NOMO-1 (cell line): ENCODE data around the gene ZFAND4.
"Not testable (repeated sequence)": the region's sequence is repeated elsewhere in the genome, so short reads cannot be mapped to it uniquely, and the experiment has no call there.

Experiments used
- DNase-seq, 2 experiments: peaks; one replicate each; lab custom pipeline; 2025; ENCODE audit not compliant: unreplicated experiment in 2 of 2; lab: John Stamatoyannopoulos, UW

Gene ZFAND4

DNA sequence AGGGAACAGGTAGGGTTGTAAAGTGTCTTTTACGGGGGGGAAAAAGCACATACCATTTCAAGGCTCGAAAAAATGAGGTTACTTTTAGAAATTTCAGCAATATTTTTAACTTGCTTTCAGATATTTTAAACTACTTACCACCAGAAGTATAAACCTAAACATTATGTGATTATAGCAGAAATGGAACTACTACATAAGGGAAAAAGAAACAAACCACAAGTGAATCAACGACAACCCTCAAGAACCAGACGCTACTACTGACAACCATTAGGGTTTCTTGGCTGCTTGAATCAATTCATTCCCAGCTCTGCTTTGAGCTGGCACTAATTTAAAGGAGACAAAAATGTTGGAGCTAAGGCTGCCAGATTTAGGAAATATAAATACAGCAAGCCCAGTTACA, 80.1 kb downstream of the ZFAND4 start:
- no peak for DNase-seq

GRCh38 chr10:45591280-45591679, 81.3 kb downstream of the ZFAND4 start:
- DNase-seq: no peak

DNA sequence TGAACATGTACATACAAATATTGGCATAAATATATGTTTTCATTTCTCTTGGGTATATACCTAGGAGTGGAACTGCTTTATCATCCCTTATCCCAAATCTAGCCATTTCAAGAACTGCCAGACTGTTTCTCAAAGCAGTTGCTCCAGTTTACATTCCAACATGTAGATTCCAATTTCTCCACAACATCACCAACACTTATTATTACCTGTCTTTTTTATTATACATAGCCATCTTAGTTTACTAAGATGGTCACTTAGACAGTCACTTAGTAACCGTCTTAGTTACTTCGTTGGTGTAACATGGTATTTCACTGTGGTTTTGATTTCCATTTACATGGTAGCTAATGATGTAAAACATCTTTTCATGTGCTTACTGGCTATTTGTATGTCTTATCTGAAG, 82.7 kb downstream of the ZFAND4 start:
- no peak for DNase-seq

DNA sequence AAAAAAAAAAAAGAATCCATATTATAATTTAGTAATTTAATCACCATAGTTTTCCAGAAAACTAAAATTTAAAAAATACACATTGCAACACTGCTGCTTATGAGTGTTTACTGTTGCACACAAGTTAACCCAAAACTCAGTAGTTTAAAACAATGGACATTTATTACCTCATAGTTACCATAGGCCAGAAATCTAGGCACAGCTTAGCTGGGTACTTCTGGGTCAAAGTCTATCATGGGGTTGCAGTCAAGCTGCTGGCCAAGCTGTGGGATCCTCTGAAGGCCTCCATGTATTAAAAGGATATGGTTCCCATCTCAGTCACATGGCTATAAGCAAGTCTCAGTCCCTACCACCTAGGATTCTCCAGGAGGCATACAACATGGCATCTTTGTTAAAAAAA, 83.6 kb downstream of the ZFAND4 start:
- DNase-seq: no peak

GRCh38 chr10:45586028-45586824, 86.3 kb downstream of the ZFAND4 start:
- no peak for DNase-seq

DNA sequence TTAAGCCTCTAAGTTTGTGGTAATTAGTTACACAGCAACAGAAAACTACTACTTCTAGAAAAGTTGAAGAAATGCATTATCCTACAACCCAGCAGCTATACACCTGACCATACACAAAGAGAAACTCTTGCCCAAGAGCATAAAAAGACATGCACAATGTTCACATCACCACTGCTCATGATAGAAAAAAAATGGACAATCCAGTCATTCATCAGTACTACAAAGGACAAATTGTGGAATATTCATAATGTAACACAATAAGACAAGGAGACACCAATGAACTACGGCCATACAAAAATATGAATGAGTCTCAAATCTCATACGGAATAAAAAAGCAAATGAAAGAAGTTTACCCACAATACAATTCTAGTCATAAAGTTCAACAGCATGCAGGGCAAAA, 87.4 kb downstream of the ZFAND4 start:
- no peak for DNase-seq

DNA sequence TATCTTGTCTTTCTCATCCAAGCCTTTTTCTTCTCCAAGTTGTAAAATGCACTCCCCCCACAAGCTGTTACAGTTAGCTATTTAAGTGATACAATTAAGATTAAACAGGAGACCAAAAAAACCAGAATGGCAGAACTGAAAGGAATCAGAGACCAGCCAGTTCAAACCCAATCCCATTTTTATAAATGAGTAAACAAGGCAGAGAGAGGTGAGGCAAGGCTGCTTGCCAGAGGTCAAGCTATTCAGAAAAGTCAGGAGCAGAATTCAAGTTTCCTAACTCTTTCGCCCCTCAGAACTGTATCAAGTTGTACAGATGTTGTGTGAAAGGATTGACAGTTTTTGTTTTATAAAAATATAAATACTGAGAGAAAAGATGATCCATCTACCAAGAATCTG, 90.2 kb downstream of the ZFAND4 start:
- no peak for DNase-seq

GRCh38 chr10:45581582-45582385, 90.8 kb downstream of the ZFAND4 start:
- DNase-seq: no peak

GRCh38 chr10:45581216-45581549, 91.4 kb downstream of the ZFAND4 start:
- DNase-seq: no peak

- DNase-seq: no peak
Observed at GRCh38 chr10:45580371-45581215, 92.0 kb downstream of the ZFAND4 start.

DNA sequence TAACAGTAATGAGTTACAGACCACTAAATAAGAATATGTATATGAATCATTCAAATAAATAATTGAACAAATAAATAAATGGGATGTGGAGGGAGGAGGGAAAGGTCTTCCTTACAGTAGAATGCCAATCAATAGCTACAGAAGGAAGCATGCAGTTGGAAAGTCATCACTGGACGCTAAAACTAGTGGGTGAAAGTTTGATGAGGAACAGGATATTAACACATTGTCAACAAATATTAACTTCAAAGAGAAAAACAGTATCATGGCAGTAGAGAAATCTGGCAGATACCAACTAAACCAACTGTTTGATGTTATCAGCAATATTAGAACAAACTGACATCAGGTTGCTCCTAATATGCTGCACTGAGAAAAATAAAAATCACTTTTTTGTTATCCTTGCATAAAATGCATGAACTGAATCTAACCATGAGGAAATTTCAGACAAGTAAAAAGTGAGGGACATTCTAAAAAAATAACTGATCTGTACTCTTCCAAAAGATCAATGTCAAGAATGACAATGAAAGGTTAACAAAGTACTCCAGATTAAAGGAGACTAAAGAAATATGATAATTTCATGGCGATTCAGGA, 94.1 kb downstream of the ZFAND4 start:
- DNase-seq: no peak

GRCh38 chr10:45575966-45576597, 96.5 kb downstream of the ZFAND4 start:
- no peak for DNase-seq

DNA sequence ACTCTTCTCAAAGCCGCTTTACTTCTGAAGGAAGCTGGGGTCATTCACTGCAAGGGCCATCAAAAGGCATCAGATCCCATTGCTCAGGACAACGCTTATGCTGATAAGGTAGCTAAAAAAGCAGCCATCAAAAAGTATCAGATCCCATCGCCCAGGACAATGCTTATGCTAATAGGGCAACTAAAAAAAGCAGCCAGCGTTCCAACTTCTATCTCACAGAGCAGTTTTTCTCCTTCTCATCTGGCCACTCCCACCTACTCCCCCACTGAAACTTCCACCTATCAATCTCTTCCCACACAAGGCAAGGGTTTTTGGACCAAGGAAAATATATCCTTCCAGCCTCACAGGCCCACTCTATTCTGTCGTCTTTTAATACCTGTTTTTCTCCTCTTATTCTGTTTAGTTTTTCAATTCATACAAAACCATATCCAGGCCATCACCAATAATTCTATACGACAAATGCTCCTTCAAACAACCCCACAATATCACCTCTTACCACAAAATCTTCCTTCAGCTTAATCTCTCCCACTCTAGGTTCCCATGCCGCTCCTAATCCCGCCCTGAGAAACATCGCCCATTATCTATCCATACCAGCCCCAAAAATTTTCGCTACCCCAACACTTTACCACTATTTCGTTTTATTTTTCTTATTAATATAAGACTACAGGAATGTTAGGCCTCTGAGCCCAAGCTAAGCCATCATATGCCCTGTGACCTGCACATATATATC, 97.4 kb downstream of the ZFAND4 start:
- not testable (repeated sequence) for DNase-seq

DNA sequence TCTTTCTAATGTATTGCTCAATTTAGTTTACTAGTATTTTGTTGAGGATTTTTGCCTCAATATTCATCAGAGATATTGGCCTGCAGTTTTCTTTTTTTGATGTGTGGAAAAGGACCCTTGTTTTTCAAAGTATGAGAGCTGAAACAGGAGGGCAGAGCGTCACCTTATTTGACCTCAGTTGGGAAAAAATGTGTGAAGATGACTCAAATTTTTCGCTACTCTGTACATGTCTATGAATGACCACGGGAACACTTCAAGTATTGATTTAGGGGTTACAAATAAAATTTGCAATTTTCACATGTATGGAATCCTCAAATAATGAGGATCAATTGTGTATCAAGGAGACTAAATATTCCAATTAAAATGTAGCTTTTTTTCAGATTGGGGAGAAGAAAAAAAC, 103.1 kb downstream of the ZFAND4 start:
- DNase-seq: no peak

DNA sequence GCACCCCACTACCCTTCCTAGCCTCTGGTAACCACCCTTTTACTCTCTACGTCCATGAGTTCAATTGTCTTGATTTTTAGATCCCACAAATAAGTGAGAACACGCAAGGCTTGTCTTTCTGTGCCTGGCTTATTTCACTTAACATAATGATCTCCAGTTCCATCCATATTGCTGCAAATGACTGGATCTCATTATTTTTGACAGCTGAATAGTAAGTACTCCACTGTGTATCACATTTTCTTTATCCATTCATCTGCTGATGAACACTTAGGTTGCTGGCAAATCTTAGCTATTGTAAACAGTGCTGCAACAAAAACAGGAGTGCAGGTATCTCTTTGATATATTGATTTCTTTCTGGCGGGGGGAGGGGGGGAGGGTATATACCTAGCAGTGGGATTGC, 106.2 kb downstream of the ZFAND4 start:
- no peak for DNase-seq
